AG04449 (cell line): ENCODE data around the gene KLHL29.

ENCODE experiments used
- CTCF ChIA-PET: fragments of 350-600 bp; formaldehyde crosslinking; extraction: SDS; loops from one replicate; lab custom pipeline; 2021; ENCODE audit warnings: antibody characterized with exemption; lab: Yijun Ruan, JAX
- POLR2A ChIA-PET: fragments of 400-600, 350-600 bp; formaldehyde crosslinking; extraction: SDS; loops from one replicate; lab custom pipeline; 2020; ENCODE audit warnings: antibody characterized with exemption, inconsistent platforms; lab: Yijun Ruan, JAX
- DNase-seq: peaks from one replicate; pipeline ENCODE4 v3.0.0-alpha.2; 2010; ENCODE audit warnings: low read depth, low spot score
- H3K4me3 ChIP-seq: 2 replicates; pipeline ENCODE4 v1.5.1; 2011; ENCODE audit warnings: low read depth, mild to moderate bottlenecking, control low read depth, low read length
- CTCF ChIP-seq: IDR thresholded peaks from one replicate; pipeline ENCODE4 v1.5.1; 2011; ENCODE audit warnings: mild to moderate bottlenecking, moderate library complexity, low read length, control low read depth, inconsistent platforms; ENCODE audit not compliant: insufficient read depth; ENCODE audit errors: missing control alignments

KLHL29 gene

GRCh38 chr2:23397478-23397877 is 12.5 kb downstream of the KLHL29 start:
- DNase-seq = no peak
- no peak overlapping the region for H3K4me3 ChIP-seq
- POLR2A ChIA-PET = no interaction called here
- no peak for TF ChIP-seq CTCF
- CTCF ChIA-PET = no interaction called here

- DNase-seq = no peak
- ChIA-PET CTCF (interaction anchor here (1.0 to 1.6 kb wide), 2 partner anchors 13 to 17 kb away, joined by 3 to 4 read pairs; no protein-coding TSS in a partner anchor), POLR2A (no interaction called here)
- no peak overlapping the region for H3K4me3 ChIP-seq
- no peak for TF ChIP-seq CTCF
Measured at GRCh38 chr2:23399674-23400261, 14.8 kb downstream of the KLHL29 start.

GRCh38 chr2:23400703-23401102 is 15.7 kb downstream of the KLHL29 start:
- DNase-seq = no peak
- H3K4me3 ChIP-seq = no peak overlapping the region
- POLR2A ChIA-PET = no interaction called here
- CTCF ChIA-PET = interaction anchor here (0.9 to 1.6 kb wide), 5 partner anchors 12 to 216 kb away, joined by 3 to 4 read pairs (median 3); no protein-coding TSS in a partner anchor
- TF ChIP-seq CTCF = no peak

DNA sequence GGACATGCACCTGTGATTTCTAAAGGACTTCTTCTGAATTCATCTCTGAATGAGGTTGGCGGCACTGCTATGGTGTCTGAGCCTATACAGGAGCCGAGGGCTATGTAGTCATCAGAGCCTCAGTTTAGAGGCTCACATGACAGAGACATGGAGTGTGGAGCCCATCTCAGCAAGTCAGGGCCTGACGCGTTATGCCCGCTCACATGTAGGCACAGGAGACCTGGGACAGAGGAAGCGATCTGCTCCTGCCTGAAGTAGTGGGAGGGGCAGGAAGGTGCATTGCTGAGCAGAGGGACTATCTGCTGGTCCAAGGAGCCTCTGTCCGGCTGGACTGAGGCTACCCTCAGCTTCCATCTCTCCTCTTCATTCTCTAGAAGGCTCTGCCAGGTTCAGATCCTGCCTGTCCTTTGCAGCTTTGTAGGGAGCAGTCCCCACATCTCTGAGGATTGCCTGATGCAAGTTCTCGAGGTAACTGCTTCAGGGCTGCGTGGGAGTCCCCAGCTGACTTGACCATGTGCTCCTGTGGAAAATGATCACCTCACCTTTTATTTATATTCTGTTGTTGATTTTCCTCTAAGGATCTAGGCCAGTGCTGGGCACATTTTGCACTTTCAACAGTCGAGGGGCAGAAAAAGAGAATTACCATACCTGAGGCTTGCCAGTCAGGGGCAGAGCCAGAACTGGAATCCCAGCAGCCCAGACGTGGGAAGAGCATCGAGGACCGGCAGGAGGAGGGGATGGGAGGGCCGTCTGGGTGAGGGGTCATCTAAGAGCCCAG is 16.6 kb downstream of the KLHL29 start:
- CTCF ChIA-PET = interaction anchor here (1.1 to 1.6 kb wide), 3 partner anchors 13 to 15 kb away, joined by 3 to 4 read pairs (median 3); no protein-coding TSS in a partner anchor

GRCh38 chr2:23402205-23402740 is 17.3 kb downstream of the KLHL29 start:
- no peak overlapping the region for H3K4me3 ChIP-seq
- TF ChIP-seq CTCF = no peak
- DNase-seq = no peak
- ChIA-PET POLR2A (no interaction called here), CTCF (no interaction called here)

More for the DNA sequence above, 16.6 kb downstream of the KLHL29 start:
- POLR2A ChIA-PET = no interaction called here
- no peak for DNase-seq
- no peak for TF ChIP-seq CTCF
- H3K4me3 ChIP-seq = no peak overlapping the region

- TF ChIP-seq CTCF = peak; percentile 33
- ChIA-PET POLR2A (interaction anchor here (0.8 kb wide), 1 partner anchor 26 kb away, joined by 4 read pairs; no protein-coding TSS in a partner anchor), CTCF (interaction anchor here (0.6 to 1.6 kb wide), 6 partner anchors 8 to 213 kb away, joined by 3 to 5 read pairs (median 4); no protein-coding TSS in a partner anchor)
- H3K4me3 ChIP-seq = no peak overlapping the region
- DNase-seq = peak; percentile 69
Measured at GRCh38 chr2:23404426-23404825, 19.4 kb downstream of the KLHL29 start.
